ENCODE results near the gene DEXI.

The DEXI gene

GRCh38 chr16:10880594-10881452 is 61.4 kb downstream of the DEXI start:
- H3K9me2 ChIP-seq (replicated peaks; ENCODE audit: insufficient read depth, low read length) = no peaks in the 10 kb centered on the region
- H3K27me3 ChIP-seq (ENCODE audit: low read length) = no peaks in the 10 kb centered on the region
- H3K4me2 ChIP-seq (ENCODE audit: low read depth, low read length, poor library complexity, severe bottlenecking) = peak overlapping the region; percentile 86
- H3K36me3 ChIP-seq (ENCODE audit: low read length) = no peaks in the 10 kb centered on the region
- no peak overlapping the region for H2AFZ ChIP-seq (ENCODE audit: low read depth, low read length, severe bottlenecking)
- no peak for TF ChIP-seq CTCF (IDR thresholded peaks at IDR 0.05; ENCODE audit: insufficient read depth, low read length, poor library complexity, severe bottlenecking)
- TF ChIP-seq EZH2phosphoT487 (conservative IDR thresholded peaks at IDR 0.05; ENCODE audit: low read length) = no peak
- peaks cover 74% of the 10 kb centered on the region for H3F3A ChIP-seq (ENCODE audit: insufficient read depth)
- H3K79me2 ChIP-seq (ENCODE audit: insufficient read depth, low read length) = peaks cover 91% of the 10 kb centered on the region
- H3K9me3 ChIP-seq (ENCODE audit: insufficient read depth, low read length) = no peaks in the 10 kb centered on the region
- H3K4me3 ChIP-seq (ENCODE audit: insufficient read depth, low read length, poor library complexity, severe bottlenecking) = peak overlapping the region; percentile 79
- H3K27ac ChIP-seq (ENCODE audit: low read depth, low read length) = peak overlapping the region; percentile 95
- peak overlapping the region; percentile 87 for H3K9ac ChIP-seq (ENCODE audit: low read length)
- H4K20me1 ChIP-seq (ENCODE audit: low read depth, low read length) = no peaks in the 10 kb centered on the region; the same call in 1 of the 2 replicates

DNA sequence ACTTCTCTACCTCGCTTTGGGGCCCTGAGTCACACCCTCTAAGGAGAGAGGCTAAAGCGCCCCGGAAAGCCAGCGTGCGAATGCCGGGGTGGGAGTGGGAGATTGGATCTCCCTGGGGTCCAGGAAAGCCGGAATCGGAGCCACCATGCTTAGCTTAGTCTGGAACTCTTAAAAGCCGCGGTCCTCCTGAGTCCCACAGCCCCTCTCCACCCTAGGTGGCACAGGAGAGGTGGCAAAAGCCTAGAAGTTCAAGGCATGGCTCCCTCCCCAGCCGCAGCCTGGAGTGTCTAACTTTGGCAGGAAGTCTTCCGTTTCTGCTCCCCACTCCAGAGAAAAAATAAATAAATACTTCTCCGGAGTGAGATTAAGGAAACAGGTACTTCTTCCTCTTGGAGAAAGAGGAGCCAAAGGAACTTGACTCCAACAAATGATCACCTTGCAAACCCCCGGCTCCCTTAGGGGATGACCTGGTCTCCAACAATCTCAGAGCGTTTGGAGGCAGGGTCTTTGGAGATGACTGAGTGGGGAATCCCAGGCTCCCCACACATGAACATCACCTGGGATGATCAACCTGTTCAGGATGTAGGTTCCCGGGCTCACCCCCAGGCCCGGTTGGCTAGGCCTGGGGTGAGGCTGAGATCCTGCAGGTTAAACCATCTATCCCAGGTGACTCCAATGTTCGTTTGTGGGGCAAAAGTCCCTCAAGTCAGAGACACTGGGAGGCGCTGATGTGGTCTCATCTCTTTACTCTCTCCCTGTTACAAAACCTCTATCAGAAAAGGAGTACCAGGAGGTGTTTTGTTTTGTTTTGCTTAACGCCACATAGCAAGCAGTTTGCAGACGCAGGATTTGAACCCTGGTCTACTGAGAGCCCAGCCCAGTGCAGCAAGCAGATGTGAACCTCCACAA is 62.3 kb downstream of the DEXI start:
- TF ChIP-seq EZH2phosphoT487 (conservative IDR thresholded peaks at IDR 0.05; ENCODE audit: low read length) = no peak
- no peak for TF ChIP-seq CTCF (IDR thresholded peaks at IDR 0.05; ENCODE audit: insufficient read depth, low read length, poor library complexity, severe bottlenecking)
- Histone ChIP-seq H4K20me1 (ENCODE audit: low read depth, low read length) (no peaks in the 10 kb centered on the region; the same call in 1 of the 2 replicates), H3K27ac (ENCODE audit: low read depth, low read length) (peak overlapping the region; percentile 95), H3F3A (ENCODE audit: insufficient read depth) (peaks cover 66% of the 10 kb centered on the region), H2AFZ (ENCODE audit: low read depth, low read length, severe bottlenecking) (no peak overlapping the region), H3K9me2 (replicated peaks; ENCODE audit: insufficient read depth, low read length) (no peaks in the 10 kb centered on the region), H3K4me3 (ENCODE audit: insufficient read depth, low read length, poor library complexity, severe bottlenecking) (peak overlapping the region; percentile 79), H3K4me2 (ENCODE audit: low read depth, low read length, poor library complexity, severe bottlenecking) (peak overlapping the region; percentile 86), H3K79me2 (ENCODE audit: insufficient read depth, low read length) (peaks cover 82% of the 10 kb centered on the region), H3K9me3 (ENCODE audit: insufficient read depth, low read length) (no peaks in the 10 kb centered on the region), H3K9ac (ENCODE audit: low read length) (peak overlapping the region; percentile 87), H3K27me3 (ENCODE audit: low read length) (no peaks in the 10 kb centered on the region), H3K36me3 (ENCODE audit: low read length) (no peaks in the 10 kb centered on the region)
